Activated T-helper 17 cell treated with anti-CD3 and anti-CD28 coated beads, Interleukin-2, amount 50 U/mL, for 72 hours (primary cell): ENCODE data around the gene TMEM100. TPM values are rescaled to one million over a fixed set of nuclear protein-coding genes. Genes with fewer than 3 reads are reported as not detected.

ENCODE experiments used
- ATAC-seq: fragments of 150-1000 bp; cut with Tn5 transposase; replicated peaks from 2 replicates; pipeline ENCODE4 v1.10.0; 2021; ENCODE audit warnings: mild to moderate bottlenecking, moderate library complexity
- H3K27ac Mint-ChIP-seq: one replicate; pipeline ENCODE4 v1.8.0; 2022; ENCODE audit warnings: mixed read lengths
- H3K27me3 Mint-ChIP-seq: one replicate; pipeline ENCODE4 v1.8.0; 2022; ENCODE audit warnings: mixed read lengths
- H3K36me3 Mint-ChIP-seq: one replicate; pipeline ENCODE4 v1.8.0; 2022; ENCODE audit warnings: low read depth, mild to moderate bottlenecking, mixed read lengths
- H3K4me1 Mint-ChIP-seq: one replicate; pipeline ENCODE4 v1.8.0; 2022; ENCODE audit warnings: mixed read lengths
- H3K4me3 Mint-ChIP-seq: one replicate; pipeline ENCODE4 v1.8.0; 2022; ENCODE audit warnings: mild to moderate bottlenecking, mixed read lengths
- H3K9me3 Mint-ChIP-seq: one replicate; pipeline ENCODE4 v1.8.0; 2022; ENCODE audit warnings: mixed read lengths
- total RNA-seq, 2 donors: library from RNA; stranded (reverse); gene quantifications; one replicate each; pipeline ENCODE4 v1.2.3, GENCODE V29; 2022

The TMEM100 gene
- total RNA-seq, 2 donors from 2014 or later, result not detected

DNA sequence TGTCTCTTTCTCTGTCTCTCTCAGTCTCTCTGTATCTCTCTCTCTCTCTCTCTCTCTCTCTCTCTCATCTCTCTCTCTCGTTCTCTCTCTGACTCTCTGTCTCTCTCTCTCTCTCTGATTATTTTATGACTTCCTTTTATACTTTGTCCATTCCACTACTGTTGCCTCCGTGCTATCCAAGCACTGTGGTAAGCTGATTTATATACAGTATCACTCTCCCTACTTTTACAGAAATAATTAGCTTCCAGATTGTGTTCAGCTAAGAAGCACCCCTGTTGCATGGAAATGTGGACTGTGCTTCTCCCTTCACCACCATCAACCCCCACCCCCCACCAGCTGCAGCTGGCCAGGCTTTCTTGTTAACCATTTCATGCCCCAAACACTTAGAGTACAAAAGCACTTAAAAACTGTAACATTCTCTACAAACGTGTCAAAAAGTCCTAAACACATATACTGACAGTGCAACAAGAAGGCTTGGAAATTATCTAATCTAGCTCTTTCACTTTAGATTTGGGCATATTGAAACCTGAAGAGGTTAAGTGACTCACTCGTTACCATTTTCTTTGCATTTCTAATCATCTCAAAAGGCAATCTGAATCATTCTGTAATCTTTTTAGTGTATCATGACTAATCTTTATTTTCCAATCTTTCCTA, 11.6 kb upstream of the TMEM100 start:
- Mint-ChIP-seq H3K4me1 (peaks cover 19% of the 10 kb centered on the region), H3K4me3 (peak overlapping the region; percentile 71), H3K9me3 (no peaks in the 10 kb centered on the region), H3K27me3 (peaks cover 23% of the 10 kb centered on the region), H3K36me3 (no peaks in the 10 kb centered on the region), H3K27ac (peak overlapping the region; percentile 83)
- peak; percentile 91 for ATAC-seq

DNA sequence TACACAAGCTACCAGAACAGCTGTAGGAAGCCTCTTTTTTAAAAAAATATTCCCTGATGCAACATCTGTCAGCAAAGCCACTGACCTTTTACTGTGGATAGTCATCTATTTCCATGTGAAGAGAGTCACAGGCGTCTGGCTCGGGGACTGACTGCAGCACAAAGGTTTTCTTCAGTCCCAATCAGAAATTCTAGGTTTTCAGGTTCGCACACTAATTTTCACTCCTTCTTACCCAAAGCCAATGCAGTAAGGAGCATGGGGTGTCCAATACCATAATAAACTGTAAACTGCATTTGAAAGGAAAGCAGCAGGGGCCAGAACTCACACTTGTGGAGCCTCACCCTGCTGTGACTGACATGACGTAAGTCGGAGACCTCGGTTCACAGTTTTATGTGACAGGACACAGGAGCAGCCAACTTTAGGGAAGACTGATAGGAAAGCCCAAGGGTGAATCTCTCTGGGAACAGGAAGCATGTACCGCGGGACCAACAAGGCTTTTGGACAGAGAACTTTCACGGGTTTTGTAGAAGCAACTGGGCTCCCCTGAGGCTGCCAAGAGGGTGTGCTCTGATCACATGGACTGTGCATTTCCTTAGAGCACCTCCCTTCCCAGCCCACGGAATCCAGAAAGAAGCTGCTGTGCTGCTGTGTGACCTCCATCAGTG, 9.1 kb upstream of the TMEM100 start:
- Mint-ChIP-seq H3K36me3 (no peaks in the 10 kb centered on the region), H3K27ac (no peak overlapping the region), H3K27me3 (peaks cover 38% of the 10 kb centered on the region), H3K4me3 (no peak overlapping the region), H3K4me1 (peaks cover 19% of the 10 kb centered on the region), H3K9me3 (no peaks in the 10 kb centered on the region)
- ATAC-seq, result no peak

DNA sequence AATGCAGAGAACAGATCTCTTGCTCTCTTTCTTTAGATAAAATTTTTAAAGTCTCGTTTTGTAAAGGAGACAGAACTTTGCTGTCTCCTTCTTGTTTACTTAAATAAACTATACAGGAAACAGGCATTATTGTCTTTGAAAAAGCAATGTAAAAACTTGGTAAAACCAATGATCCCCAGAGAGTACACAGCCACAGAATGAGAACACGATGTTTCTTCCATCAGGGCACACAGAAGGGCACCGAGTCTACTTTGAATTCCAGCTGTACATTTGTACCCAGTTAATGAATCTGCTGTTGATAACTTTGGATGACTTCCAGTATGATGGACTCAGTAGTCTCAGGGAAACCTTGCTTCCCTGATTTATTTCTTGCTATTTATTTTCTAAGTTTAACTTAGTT, 8.1 kb upstream of the TMEM100 start:
- Mint-ChIP-seq H3K36me3 (no peaks in the 10 kb centered on the region), H3K4me3 (no peak overlapping the region), H3K9me3 (no peaks in the 10 kb centered on the region), H3K27ac (no peak overlapping the region), H3K27me3 (peaks cover 44% of the 10 kb centered on the region), H3K4me1 (peaks cover 19% of the 10 kb centered on the region)
- no peak for ATAC-seq

GRCh38 chr17:55730380-55730779, 7.7 kb upstream of the TMEM100 start:
- H3K9me3 Mint-ChIP-seq, result no peaks in the 10 kb centered on the region
- no peak for ATAC-seq
- no peak overlapping the region for H3K4me3 Mint-ChIP-seq
- H3K36me3 Mint-ChIP-seq, result no peaks in the 10 kb centered on the region
- H3K27me3 Mint-ChIP-seq, result peaks cover 46% of the 10 kb centered on the region
- no peak overlapping the region for H3K27ac Mint-ChIP-seq
- peaks cover 19% of the 10 kb centered on the region for H3K4me1 Mint-ChIP-seq

DNA sequence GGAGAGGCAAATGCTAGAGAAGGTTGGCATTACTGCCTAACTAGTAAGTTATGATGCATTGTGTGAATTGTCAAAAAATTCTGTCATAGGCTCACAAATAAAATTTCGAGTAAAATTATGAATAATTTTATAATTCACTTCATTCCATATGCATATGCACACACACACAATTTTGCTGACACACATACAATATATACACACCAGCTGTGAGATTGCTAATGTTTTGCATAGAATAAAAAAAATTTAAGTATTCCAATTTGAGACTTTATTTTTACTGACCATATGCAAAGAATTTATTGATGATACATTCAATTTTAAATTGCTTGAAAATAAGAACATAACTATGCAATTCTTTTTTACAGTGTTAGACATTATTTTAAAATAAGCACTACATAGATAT, 6.8 kb upstream of the TMEM100 start:
- Mint-ChIP-seq H3K27me3 (peaks cover 51% of the 10 kb centered on the region), H3K36me3 (no peaks in the 10 kb centered on the region), H3K4me1 (peaks cover 11% of the 10 kb centered on the region), H3K27ac (no peak overlapping the region), H3K9me3 (no peaks in the 10 kb centered on the region), H3K4me3 (no peak overlapping the region)
- ATAC-seq, result no peak

DNA sequence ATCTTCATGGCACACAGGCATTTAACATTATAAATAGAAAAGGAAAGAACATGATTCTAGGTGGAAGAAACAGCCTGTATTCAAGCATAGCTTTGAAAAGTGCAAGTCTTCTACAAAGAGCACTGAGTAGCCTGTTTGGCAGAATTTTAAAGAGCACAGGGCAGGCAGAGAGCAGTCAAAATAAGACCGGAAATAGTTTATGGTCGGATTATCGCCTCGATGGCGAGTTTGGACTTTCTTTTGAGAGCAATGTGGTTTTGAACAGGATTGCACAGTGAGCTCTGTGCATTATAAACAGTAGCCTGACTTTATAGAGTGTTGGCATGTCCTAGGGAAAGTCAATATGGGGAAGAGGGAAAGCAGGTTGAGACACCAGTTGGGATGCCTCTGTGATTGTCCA, 6.2 kb upstream of the TMEM100 start:
- ATAC-seq, result no peak
- H3K4me1 Mint-ChIP-seq, result peaks cover 4% of the 10 kb centered on the region
- no peaks in the 10 kb centered on the region for H3K9me3 Mint-ChIP-seq
- H3K4me3 Mint-ChIP-seq, result no peak overlapping the region
- H3K36me3 Mint-ChIP-seq, result no peaks in the 10 kb centered on the region
- peaks cover 51% of the 10 kb centered on the region for H3K27me3 Mint-ChIP-seq
- H3K27ac Mint-ChIP-seq, result no peak overlapping the region

DNA sequence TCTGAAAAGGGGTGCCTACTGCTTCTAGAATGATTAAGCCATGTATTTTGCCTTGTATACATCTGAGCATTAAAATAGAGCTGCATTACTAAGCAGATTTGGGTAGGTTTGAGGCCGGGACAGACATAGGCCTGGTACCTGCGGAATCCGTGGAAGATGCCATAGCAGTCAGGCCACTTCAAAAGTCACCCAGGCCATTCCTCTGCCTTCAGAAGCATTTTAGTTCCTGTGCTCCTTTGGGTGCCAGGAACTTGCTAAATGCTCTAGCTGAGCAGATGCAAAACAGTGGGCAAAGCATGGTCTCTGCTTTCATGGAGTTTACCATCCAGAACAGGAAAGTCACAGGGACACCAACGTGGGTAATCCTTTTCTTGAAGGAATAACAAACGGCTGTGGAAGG, 5.7 kb upstream of the TMEM100 start:
- Mint-ChIP-seq H3K4me1 (no peaks in the 10 kb centered on the region), H3K36me3 (no peaks in the 10 kb centered on the region), H3K9me3 (no peaks in the 10 kb centered on the region), H3K27me3 (peaks cover 52% of the 10 kb centered on the region), H3K4me3 (no peak overlapping the region), H3K27ac (no peak overlapping the region)
- no peak for ATAC-seq

DNA sequence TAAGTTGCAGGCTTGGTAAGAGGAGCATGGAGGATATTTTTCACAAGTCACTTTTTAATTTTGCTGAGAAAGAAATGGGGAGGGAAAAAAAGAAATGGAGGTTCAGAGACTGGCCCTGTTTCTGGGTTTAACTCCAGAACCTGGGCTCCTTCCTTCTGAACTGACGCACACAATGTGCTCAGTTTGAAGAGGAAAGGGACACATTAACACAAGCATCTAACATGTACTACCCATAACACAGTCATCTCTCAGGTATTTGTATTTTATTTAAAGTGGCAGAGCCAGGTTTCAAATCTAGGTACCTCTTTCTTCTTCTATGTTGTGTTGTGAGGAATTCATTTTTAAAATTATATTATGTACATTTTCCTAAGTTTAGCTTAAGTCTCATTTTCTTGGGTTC, 5.3 kb upstream of the TMEM100 start:
- no peak for ATAC-seq
- H3K36me3 Mint-ChIP-seq, result no peaks in the 10 kb centered on the region
- H3K27ac Mint-ChIP-seq, result no peak overlapping the region
- no peaks in the 10 kb centered on the region for H3K4me1 Mint-ChIP-seq
- H3K4me3 Mint-ChIP-seq, result no peak overlapping the region
- peaks cover 54% of the 10 kb centered on the region for H3K27me3 Mint-ChIP-seq
- H3K9me3 Mint-ChIP-seq, result no peaks in the 10 kb centered on the region

DNA sequence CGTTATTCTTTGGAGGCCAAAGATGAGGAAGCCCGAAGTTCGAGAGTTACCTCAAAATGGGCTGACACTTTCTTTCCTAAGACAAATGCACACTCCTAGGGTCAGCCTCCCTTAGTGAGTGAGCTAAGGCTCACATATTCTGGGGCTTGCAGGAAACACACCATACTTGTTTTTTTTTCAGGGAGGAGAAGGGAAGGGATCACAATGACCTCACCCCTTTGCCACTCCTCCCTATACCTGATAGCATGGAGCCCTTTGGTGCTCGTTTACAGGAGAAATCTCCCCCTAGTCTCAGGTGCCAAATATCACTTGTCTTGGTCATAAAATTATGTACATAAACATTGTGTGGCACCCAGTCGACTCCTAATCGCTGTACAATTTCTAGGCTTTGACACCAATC, 4.6 kb upstream of the TMEM100 start:
- peaks cover 55% of the 10 kb centered on the region for H3K27me3 Mint-ChIP-seq
- H3K4me1 Mint-ChIP-seq, result no peaks in the 10 kb centered on the region
- no peaks in the 10 kb centered on the region for H3K9me3 Mint-ChIP-seq
- no peak overlapping the region for H3K4me3 Mint-ChIP-seq
- H3K27ac Mint-ChIP-seq, result no peak overlapping the region
- no peaks in the 10 kb centered on the region for H3K36me3 Mint-ChIP-seq
- no peak for ATAC-seq

DNA sequence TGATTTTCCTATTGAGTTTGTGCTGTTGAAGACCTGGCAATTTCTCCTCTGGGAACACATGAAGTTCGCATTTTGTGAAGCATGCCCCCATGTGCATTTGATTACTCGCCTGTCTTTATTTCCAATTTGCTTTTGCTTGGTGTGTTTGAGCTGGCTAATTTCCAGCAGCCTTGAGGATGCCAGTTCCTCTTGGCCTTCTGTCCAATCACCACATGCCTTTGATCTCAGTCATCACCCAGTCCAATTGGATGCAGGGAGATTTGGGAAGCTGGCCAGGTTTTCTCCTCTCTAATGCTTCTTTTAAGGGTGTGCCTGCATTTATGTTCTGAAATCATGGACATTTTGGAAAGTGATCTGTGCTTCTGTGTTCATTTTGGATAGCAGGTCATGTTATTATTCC, 3.8 kb upstream of the TMEM100 start:
- ATAC-seq, result no peak
- Mint-ChIP-seq H3K4me1 (no peaks in the 10 kb centered on the region), H3K9me3 (no peaks in the 10 kb centered on the region), H3K36me3 (no peaks in the 10 kb centered on the region), H3K27me3 (peaks cover 50% of the 10 kb centered on the region), H3K27ac (no peak overlapping the region), H3K4me3 (no peak overlapping the region)

DNA sequence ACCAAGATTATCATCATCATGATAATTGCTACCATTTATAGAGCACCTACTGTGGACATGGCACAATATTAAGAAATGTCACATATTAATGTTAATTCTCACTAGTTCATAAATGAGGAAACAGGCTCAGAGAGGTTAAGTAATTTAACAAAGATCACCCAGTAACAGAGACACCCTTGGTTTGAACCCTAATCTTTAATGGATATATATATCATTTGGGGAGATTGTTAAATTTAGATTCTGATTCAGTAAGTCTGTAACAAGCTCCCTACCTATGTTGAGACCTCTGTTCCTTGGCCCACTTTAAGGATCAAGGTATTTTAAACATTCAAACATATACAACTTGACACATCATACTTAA, 804 bp upstream of the TMEM100 start:
- no peak for ATAC-seq
- Mint-ChIP-seq H3K4me3 (no peak overlapping the region), H3K36me3 (no peaks in the 10 kb centered on the region), H3K9me3 (no peaks in the 10 kb centered on the region), H3K27me3 (peaks cover 52% of the 10 kb centered on the region), H3K4me1 (no peaks in the 10 kb centered on the region), H3K27ac (no peak overlapping the region)

GRCh38 chr17:55722016-55722736, 488 bp downstream of the TMEM100 start:
- no peak overlapping the region for H3K4me3 Mint-ChIP-seq
- no peaks in the 10 kb centered on the region for H3K9me3 Mint-ChIP-seq
- peaks cover 45% of the 10 kb centered on the region for H3K27me3 Mint-ChIP-seq
- no peaks in the 10 kb centered on the region for H3K36me3 Mint-ChIP-seq
- no peak overlapping the region for H3K27ac Mint-ChIP-seq
- no peak for ATAC-seq
- no peaks in the 10 kb centered on the region for H3K4me1 Mint-ChIP-seq

DNA sequence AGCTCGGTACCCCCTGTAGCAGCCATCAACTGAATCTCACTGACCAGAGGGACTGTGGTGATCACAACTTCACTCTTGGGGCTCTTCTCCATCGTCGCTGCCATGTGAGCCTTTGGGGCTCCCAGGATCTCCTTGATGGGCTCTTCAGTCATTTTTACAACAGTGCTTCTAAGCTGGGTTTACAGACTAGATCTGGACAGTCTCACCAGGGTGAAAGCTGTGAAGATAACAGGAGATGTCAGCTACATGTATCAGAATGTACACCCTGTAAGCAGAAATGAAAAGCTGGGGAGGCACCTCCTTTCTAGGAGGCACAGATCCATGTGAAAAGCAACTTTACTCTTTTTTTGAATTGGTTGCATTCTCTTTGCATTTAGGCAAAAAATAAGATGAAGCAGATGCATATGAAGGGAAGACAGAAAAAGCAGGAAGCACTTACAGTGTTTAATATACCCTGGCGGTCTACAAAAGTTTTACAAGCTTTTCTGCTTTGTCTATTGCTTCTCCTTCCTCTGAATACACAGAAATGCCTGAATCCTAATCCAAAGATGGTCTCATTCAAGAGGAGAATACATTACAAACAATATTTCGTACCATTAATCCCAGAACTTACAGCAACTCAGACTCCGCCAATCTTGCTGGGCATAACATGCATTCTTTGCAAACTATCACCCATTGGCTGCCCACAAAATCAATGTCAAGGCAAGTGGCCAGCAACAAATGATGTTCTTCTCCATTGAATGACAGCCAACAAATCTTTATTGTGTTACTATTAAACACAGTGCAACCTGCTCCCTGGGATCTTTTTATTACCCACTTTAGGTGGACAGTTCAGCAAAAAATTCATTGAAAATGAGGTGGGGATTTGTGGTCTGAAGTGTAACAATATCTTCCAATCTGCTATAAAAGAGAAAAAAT, 1.5 kb downstream of the TMEM100 start:
- ATAC-seq, result no peak
- Mint-ChIP-seq H3K27ac (no peak overlapping the region), H3K27me3 (peaks cover 37% of the 10 kb centered on the region), H3K9me3 (no peaks in the 10 kb centered on the region), H3K4me3 (no peak overlapping the region), H3K4me1 (no peaks in the 10 kb centered on the region), H3K36me3 (no peaks in the 10 kb centered on the region)

DNA sequence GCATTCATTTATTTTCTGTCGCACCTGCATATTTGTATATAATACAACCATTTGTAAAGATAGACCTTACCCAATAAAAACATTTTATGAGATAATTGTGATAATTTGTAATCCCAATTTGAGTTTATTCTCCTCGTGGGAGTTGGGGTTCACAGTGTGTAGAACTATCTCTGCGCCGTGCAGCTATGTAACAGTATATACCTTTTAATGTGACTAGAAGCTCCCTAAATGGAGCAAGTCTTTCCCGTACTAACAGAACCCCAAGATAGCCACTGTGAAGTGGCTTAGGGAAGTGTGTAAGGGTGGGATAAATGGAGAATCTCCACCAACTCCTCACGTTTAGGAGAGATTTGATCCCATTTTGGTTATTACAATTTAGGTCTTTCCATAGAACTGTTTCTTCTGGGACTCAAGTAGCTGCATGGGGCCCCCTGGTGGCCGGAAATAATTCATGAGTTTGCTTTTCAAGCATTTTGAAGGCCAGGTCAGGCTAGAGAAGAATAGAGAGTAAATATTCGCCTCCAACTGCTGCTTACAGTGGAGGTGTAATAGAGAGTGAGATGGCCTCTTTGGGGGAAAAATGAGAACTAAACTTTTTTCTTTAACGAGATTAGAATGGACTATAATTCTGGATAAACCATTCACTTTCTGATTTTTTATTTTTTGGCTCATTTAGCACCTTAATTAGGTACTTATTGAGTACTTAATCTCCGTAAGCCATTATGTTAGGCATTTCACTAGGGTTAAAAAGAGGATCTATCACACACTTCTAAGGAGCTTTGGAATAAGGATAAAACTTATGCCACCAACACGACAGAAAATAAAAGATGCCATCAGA, 4.5 kb downstream of the TMEM100 start:
- peaks cover 25% of the 10 kb centered on the region for H3K27me3 Mint-ChIP-seq
- no peaks in the 10 kb centered on the region for H3K4me1 Mint-ChIP-seq
- ATAC-seq, result no peak
- H3K36me3 Mint-ChIP-seq, result no peaks in the 10 kb centered on the region
- H3K9me3 Mint-ChIP-seq, result no peaks in the 10 kb centered on the region
- H3K27ac Mint-ChIP-seq, result no peak overlapping the region
- H3K4me3 Mint-ChIP-seq, result no peak overlapping the region
